Measurements from ENCODE around the gene BCO1. TPM values are rescaled to one million over a fixed set of nuclear protein-coding genes. Genes with fewer than 3 reads are reported as not detected.
A peak's percentile ranks its signal among the peaks of the same experiment; 100 is the strongest.

The BCO1 gene
- polyA plus RNA-seq (ENCODE audit: low read depth in 6 of 6) = not detected

GRCh38 chr16:81238296-81239011 is at the start of gene BCO1:
BCO1 (plus strand) TSS chr16:81238689; CDS start chr16:81238909, 220 bp downstream.
- H3K36me3 Mint-ChIP-seq = no peaks in the 10 kb centered on the region
- peak within 1 kb of the TSS in 3 of 6 donors; percentile 17 to 73 (median 19) for H3K27ac Mint-ChIP-seq
- peaks cover 0 to 8% (median 4%) of the 10 kb centered on the region in 3 donors for H3K27me3 Mint-ChIP-seq
- ATAC-seq (ENCODE audit: low read depth in 2 of 2) (no peak), DNase-seq (no peak)
- H3K9me3 Mint-ChIP-seq = peaks cover 0 to 4% (median 0%) of the 10 kb centered on the region in 7 donors
- peak within 1 kb of the TSS in 2 of 8 donors; percentile 2 to 31 for H3K4me3 Mint-ChIP-seq
- peaks cover 5 to 9% (median 5%) of the 10 kb centered on the region in 3 donors for H3K4me1 Mint-ChIP-seq

GRCh38 chr16:81189100-81189664 is 49.3 kb upstream of the BCO1 start:
- DNase-seq = no peak
- Mint-ChIP-seq H3K4me1 (no peaks in the 10 kb centered on the region), H3K27ac (no peak overlapping the region), H3K27me3 (peaks cover 7 to 13% (median 12%) of the 10 kb centered on the region in 3 donors), H3K9me3 (no peaks in the 10 kb centered on the region), H3K36me3 (no peaks in the 10 kb centered on the region), H3K4me3 (no peak overlapping the region)
- ATAC-seq (ENCODE audit: low read depth in 2 of 2) = no peak

- DNase-seq (no peak), ATAC-seq (ENCODE audit: low read depth in 2 of 2) (no peak)
- H3K36me3 Mint-ChIP-seq = no peaks in the 10 kb centered on the region
- peaks cover 5 to 22% (median 9%) of the 10 kb centered on the region in 3 donors for H3K27me3 Mint-ChIP-seq
- no peaks in the 10 kb centered on the region for H3K4me1 Mint-ChIP-seq
- H3K27ac Mint-ChIP-seq = no peak overlapping the region
- no peak overlapping the region for H3K4me3 Mint-ChIP-seq
- H3K9me3 Mint-ChIP-seq = no peaks in the 10 kb centered on the region
These were observed 47.8 kb upstream of the BCO1 start for GRCh38 chr16:81190667-81191066.

- ATAC-seq (ENCODE audit: low read depth in 2 of 2) (no peak), DNase-seq (no peak)
- Mint-ChIP-seq H3K9me3 (no peaks in the 10 kb centered on the region), H3K36me3 (no peaks in the 10 kb centered on the region), H3K27ac (peak overlapping the region in 1 of 6 donors; percentile 68), H3K27me3 (peaks cover 14 to 37% (median 34%) of the 10 kb centered on the region in 3 donors), H3K4me1 (peaks cover 0 to 4% (median 0%) of the 10 kb centered on the region in 3 donors), H3K4me3 (no peak overlapping the region)
These were observed 42.5 kb upstream of the BCO1 start for GRCh38 chr16:81195885-81196534.

- H3K27me3 Mint-ChIP-seq = peaks cover 17 to 41% (median 34%) of the 10 kb centered on the region in 3 donors
- peaks cover 0 to 4% (median 0%) of the 10 kb centered on the region in 3 donors for H3K4me1 Mint-ChIP-seq
- no peaks in the 10 kb centered on the region for H3K36me3 Mint-ChIP-seq
- no peak overlapping the region for H3K4me3 Mint-ChIP-seq
- DNase-seq (no peak), ATAC-seq (ENCODE audit: low read depth in 2 of 2) (no peak)
- H3K9me3 Mint-ChIP-seq = no peaks in the 10 kb centered on the region
- H3K27ac Mint-ChIP-seq = no peak overlapping the region
These were observed 39.9 kb upstream of the BCO1 start for GRCh38 chr16:81198635-81199034.

GRCh38 chr16:81201267-81201666 is 37.2 kb upstream of the BCO1 start:
- DNase-seq (no peak), ATAC-seq (ENCODE audit: low read depth in 2 of 2) (no peak)
- Mint-ChIP-seq H3K36me3 (no peaks in the 10 kb centered on the region), H3K9me3 (no peaks in the 10 kb centered on the region), H3K4me1 (peaks cover 0 to 8% (median 0%) of the 10 kb centered on the region in 3 donors), H3K4me3 (no peak overlapping the region), H3K27me3 (peaks cover 23 to 31% (median 31%) of the 10 kb centered on the region in 3 donors), H3K27ac (no peak overlapping the region)

- H3K4me1 Mint-ChIP-seq = peaks cover 0 to 4% (median 0%) of the 10 kb centered on the region in 3 donors
- peaks cover 17 to 28% (median 28%) of the 10 kb centered on the region in 3 donors for H3K27me3 Mint-ChIP-seq
- H3K4me3 Mint-ChIP-seq = no peak overlapping the region
- H3K9me3 Mint-ChIP-seq = no peaks in the 10 kb centered on the region
- DNase-seq (peak; percentile 11), ATAC-seq (ENCODE audit: low read depth in 2 of 2) (no peak)
- H3K36me3 Mint-ChIP-seq = no peaks in the 10 kb centered on the region
- H3K27ac Mint-ChIP-seq = no peak overlapping the region
These were observed 33.5 kb upstream of the BCO1 start for GRCh38 chr16:81204798-81205680.

- Mint-ChIP-seq H3K27me3 (peaks cover 29 to 36% (median 32%) of the 10 kb centered on the region in 3 donors), H3K9me3 (no peaks in the 10 kb centered on the region), H3K4me3 (no peak overlapping the region), H3K27ac (peak overlapping the region in 1 of 6 donors; percentile 49), H3K4me1 (peaks cover 0 to 4% (median 0%) of the 10 kb centered on the region in 3 donors), H3K36me3 (no peaks in the 10 kb centered on the region)
- ATAC-seq (ENCODE audit: low read depth in 2 of 2) (no peak), DNase-seq (no peak)
These were observed 31.4 kb upstream of the BCO1 start for GRCh38 chr16:81207076-81207475.

- no peaks in the 10 kb centered on the region for H3K9me3 Mint-ChIP-seq
- DNase-seq (no peak), ATAC-seq (ENCODE audit: low read depth in 2 of 2) (no peak)
- H3K4me3 Mint-ChIP-seq = no peak overlapping the region
- H3K36me3 Mint-ChIP-seq = no peaks in the 10 kb centered on the region
- H3K27me3 Mint-ChIP-seq = peaks cover 23 to 40% (median 25%) of the 10 kb centered on the region in 3 donors
- peak overlapping the region in 1 of 6 donors; percentile 76 for H3K27ac Mint-ChIP-seq
- no peaks in the 10 kb centered on the region for H3K4me1 Mint-ChIP-seq
These were observed 27.7 kb upstream of the BCO1 start for GRCh38 chr16:81210807-81211206.

GRCh38 chr16:81212830-81213465 is 25.5 kb upstream of the BCO1 start:
- ATAC-seq (ENCODE audit: low read depth in 2 of 2) = no peak
- H3K9me3 Mint-ChIP-seq = no peaks in the 10 kb centered on the region
- H3K27me3 Mint-ChIP-seq = peaks cover 11 to 42% (median 31%) of the 10 kb centered on the region in 3 donors
- no peaks in the 10 kb centered on the region for H3K4me1 Mint-ChIP-seq
- DNase-seq = no peak
- no peaks in the 10 kb centered on the region for H3K36me3 Mint-ChIP-seq
- no peak overlapping the region for H3K27ac Mint-ChIP-seq
- H3K4me3 Mint-ChIP-seq = peak overlapping the region in 1 of 8 donors; percentile 20

- DNase-seq (no peak), ATAC-seq (ENCODE audit: low read depth in 2 of 2) (no peak)
- Mint-ChIP-seq H3K27me3 (peaks cover 4 to 34% (median 22%) of the 10 kb centered on the region in 3 donors), H3K4me1 (no peaks in the 10 kb centered on the region), H3K36me3 (no peaks in the 10 kb centered on the region), H3K9me3 (no peaks in the 10 kb centered on the region), H3K4me3 (no peak overlapping the region), H3K27ac (no peak overlapping the region)
These were observed 23.7 kb upstream of the BCO1 start for GRCh38 chr16:81214745-81215166.

- Mint-ChIP-seq H3K36me3 (no peaks in the 10 kb centered on the region), H3K9me3 (no peaks in the 10 kb centered on the region), H3K4me3 (no peak overlapping the region), H3K27me3 (peaks cover 4 to 27% (median 17%) of the 10 kb centered on the region in 3 donors), H3K27ac (no peak overlapping the region), H3K4me1 (no peaks in the 10 kb centered on the region)
- DNase-seq (no peak), ATAC-seq (ENCODE audit: low read depth in 2 of 2) (no peak)
These were observed 22.4 kb upstream of the BCO1 start for GRCh38 chr16:81216114-81216513.
